ENCODE data around the gene TP73.

TP73 gene

GRCh38 chr1:3725366-3725765, 73.0 kb downstream of the TP73 start:
- no peak for FAIRE-seq

GRCh38 chr1:3727042-3727824, 74.9 kb downstream of the TP73 start:
- DNase-seq (ENCODE audit: low spot score) (no peak), FAIRE-seq (no peak)

More at GRCh38 chr1:3725366-3725765, 73.0 kb downstream of the TP73 start:
- DNase-seq (ENCODE audit: low spot score) = no peak

GRCh38 chr1:3727825-3728776, 75.8 kb downstream of the TP73 start:
- no peak for FAIRE-seq
- DNase-seq (ENCODE audit: low spot score) = no peak

- DNase-seq (ENCODE audit: low spot score) (no peak), FAIRE-seq (no peak)
These were observed 77.6 kb downstream of the TP73 start for GRCh38 chr1:3729594-3730542.

GRCh38 chr1:3730543-3731247, 78.4 kb downstream of the TP73 start:
- DNase-seq (ENCODE audit: low spot score) (no peak), FAIRE-seq (no peak)

- FAIRE-seq (no peak), DNase-seq (ENCODE audit: low spot score) (no peak)
These were observed 79.5 kb downstream of the TP73 start for GRCh38 chr1:3731583-3732433.

GRCh38 chr1:3732434-3733093, 80.2 kb downstream of the TP73 start:
- DNase-seq (ENCODE audit: low spot score) = no peak
- FAIRE-seq = no peak

GRCh38 chr1:3733094-3733882, 81.0 kb downstream of the TP73 start:
- DNase-seq (ENCODE audit: low spot score) = no peak
- FAIRE-seq = no peak

GRCh38 chr1:3733883-3734589, 81.7 kb downstream of the TP73 start:
- FAIRE-seq = no peak
- DNase-seq (ENCODE audit: low spot score) = no peak

GRCh38 chr1:3734602-3735001, 82.3 kb downstream of the TP73 start:
- FAIRE-seq = no peak

GRCh38 chr1:3735027-3735681, 82.8 kb downstream of the TP73 start:
- DNase-seq (ENCODE audit: low spot score) (no peak), FAIRE-seq (no peak)

More at GRCh38 chr1:3734602-3735001, 82.3 kb downstream of the TP73 start:
- DNase-seq (ENCODE audit: low spot score) = no peak

- DNase-seq (ENCODE audit: low spot score) = no peak
- no peak for FAIRE-seq
These were observed 83.4 kb downstream of the TP73 start for GRCh38 chr1:3735688-3736087.

GRCh38 chr1:3736131-3736561, 83.8 kb downstream of the TP73 start:
- FAIRE-seq (no peak), DNase-seq (ENCODE audit: low spot score) (no peak)

GRCh38 chr1:3736708-3737107, 84.4 kb downstream of the TP73 start:
- FAIRE-seq (no peak), DNase-seq (ENCODE audit: low spot score) (no peak)

- FAIRE-seq (no peak), DNase-seq (ENCODE audit: low spot score) (no peak)
These were observed 86.6 kb downstream of the TP73 start for GRCh38 chr1:3738943-3739342.

- no peak for FAIRE-seq
- no peak for DNase-seq (ENCODE audit: low spot score)
These were observed 87.7 kb downstream of the TP73 start for GRCh38 chr1:3740042-3740441.

- DNase-seq (ENCODE audit: low spot score) = no peak
- no peak for FAIRE-seq
These were observed 88.4 kb downstream of the TP73 start for GRCh38 chr1:3740752-3741151.
